GM23248 (cell line): Measurements from ENCODE around the gene DROSHA.

Experiments
- EZH2 ChIP-seq: fragments of 200-600 bp; sonication (generic); IDR thresholded peaks from 2 replicates; pipeline ENCODE4 v1.6.1; 2018; ENCODE audit warnings: antibody characterized with exemption, mild to moderate bottlenecking; ENCODE audit not compliant: insufficient read depth, poor library complexity, severe bottlenecking
- EZH2phosphoT487 ChIP-seq: fragments of 200-600 bp; sonication (generic); IDR thresholded peaks from 2 replicates; pipeline ENCODE4 v1.6.1; 2018; ENCODE audit warnings: antibody characterized with exemption, moderate library complexity, mild to moderate bottlenecking, low read depth; ENCODE audit not compliant: insufficient read depth

DNA sequence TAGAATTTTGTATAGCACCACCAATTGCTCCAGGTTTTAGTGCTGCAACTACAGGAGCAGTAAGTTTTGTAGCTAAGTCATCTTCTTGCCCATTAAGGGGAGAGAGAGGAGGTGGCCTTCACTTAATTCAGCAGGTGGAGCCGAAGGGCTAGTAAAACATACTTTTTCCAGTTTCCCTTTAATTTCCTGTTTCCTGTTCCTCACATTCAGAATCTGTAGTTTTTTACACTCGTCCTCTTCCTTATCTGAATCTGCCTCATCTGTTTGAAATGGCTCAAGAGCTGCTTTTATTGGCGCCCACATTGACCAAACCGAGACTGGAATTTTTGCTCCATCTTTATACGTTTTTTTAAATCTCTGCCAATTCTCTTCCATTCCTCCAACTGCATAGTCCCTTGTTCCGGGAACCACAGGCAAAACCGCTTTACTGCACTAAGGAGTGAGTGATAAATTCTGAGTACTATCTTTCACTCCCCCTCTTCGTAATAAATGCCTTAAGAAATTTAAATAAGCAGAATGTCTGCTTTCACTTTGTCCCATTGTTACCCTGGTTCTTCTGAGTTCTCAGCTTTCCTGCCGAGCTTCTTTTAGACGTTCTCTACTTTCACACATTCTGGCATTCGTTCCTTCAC is 133.9 kb downstream of the DROSHA start:
- TF ChIP-seq EZH2phosphoT487 (no peak), EZH2 (no peak)
